Measurements from ENCODE around the gene PTPRM. TPM values are rescaled to one million over a fixed set of nuclear protein-coding genes. Genes with fewer than 3 reads are reported as not detected.

The PTPRM gene
- total RNA-seq, 1 donor from 2014 or later, result 63.2 TPM

DNA sequence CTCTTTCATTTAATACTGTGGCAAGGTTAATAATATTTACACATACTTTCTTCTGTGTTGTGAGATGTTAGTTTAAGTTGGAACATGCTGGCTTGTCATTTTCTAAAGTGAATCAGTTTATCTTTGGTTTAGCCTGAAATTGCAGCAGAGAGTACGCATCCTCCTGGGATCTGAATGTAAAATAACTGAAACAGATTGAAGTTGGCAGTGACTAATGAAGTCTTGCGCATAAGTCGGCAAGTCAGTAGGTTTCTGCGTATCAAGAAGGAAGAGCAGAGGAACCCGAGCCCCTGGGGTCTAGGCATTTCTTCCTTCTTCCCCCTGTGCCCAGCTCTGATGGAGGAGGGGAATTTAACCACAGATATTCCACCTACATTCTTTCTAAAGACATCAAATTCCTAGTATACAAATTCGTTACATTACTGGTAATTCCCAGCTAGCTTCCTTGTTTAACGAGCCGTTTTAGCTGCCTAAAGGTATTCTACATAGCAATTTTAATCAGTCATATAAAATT is 650.0 kb downstream of the PTPRM start:
- TF ChIP-seq, protein P1, sequence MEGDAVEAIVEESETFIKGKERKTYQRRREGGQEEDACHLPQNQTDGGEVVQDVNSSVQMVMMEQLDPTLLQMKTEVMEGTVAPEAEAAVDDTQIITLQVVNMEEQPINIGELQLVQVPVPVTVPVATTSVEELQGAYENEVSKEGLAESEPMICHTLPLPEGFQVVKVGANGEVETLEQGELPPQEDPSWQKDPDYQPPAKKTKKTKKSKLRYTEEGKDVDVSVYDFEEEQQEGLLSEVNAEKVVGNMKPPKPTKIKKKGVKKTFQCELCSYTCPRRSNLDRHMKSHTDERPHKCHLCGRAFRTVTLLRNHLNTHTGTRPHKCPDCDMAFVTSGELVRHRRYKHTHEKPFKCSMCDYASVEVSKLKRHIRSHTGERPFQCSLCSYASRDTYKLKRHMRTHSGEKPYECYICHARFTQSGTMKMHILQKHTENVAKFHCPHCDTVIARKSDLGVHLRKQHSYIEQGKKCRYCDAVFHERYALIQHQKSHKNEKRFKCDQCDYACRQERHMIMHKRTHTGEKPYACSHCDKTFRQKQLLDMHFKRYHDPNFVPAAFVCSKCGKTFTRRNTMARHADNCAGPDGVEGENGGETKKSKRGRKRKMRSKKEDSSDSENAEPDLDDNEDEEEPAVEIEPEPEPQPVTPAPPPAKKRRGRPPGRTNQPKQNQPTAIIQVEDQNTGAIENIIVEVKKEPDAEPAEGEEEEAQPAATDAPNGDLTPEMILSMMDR (conservative IDR thresholded peaks at IDR 0.05; ENCODE audit: low read depth, low read length), result no peak
- H3K4me3 ChIP-seq (ENCODE audit: low read depth, low read length), result no peak overlapping the region

DNA sequence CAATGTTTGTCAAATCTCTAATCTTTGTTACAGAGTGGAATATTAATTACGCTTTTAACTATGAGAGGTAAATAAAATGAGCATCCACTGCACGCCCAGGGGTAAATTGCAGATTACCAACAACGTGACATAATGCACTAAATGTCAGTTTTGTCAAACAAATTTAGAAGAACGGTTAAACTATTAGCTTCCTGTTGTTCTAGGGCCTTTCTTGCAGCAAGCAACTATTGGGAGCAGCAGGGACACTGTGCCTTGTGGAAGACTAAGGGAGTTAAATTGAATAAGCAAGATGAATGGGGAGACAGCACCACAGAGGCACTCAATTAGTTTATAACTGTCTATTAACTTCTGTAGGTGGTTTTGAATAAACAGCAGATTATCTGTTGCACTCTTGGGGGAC is 651.1 kb downstream of the PTPRM start:
- TF ChIP-seq, protein P1 (conservative IDR thresholded peaks at IDR 0.05; ENCODE audit: low read depth, low read length), result no peak
- H3K4me3 ChIP-seq (ENCODE audit: low read depth, low read length), result no peak overlapping the region
- DNase-seq (ENCODE audit: low read depth), result no peak

More for the DNA sequence above, 650.0 kb downstream of the PTPRM start:
- no peak for DNase-seq (ENCODE audit: low read depth)

GRCh38 chr18:8221452-8221851 is 654.3 kb downstream of the PTPRM start:
- no peak for DNase-seq (ENCODE audit: low read depth)
- TF ChIP-seq, protein P1 (conservative IDR thresholded peaks at IDR 0.05; ENCODE audit: low read depth, low read length), result no peak
- H3K4me3 ChIP-seq (ENCODE audit: low read depth, low read length), result no peak overlapping the region

GRCh38 chr18:8224576-8224975 is 657.5 kb downstream of the PTPRM start:
- DNase-seq (ENCODE audit: low read depth), result no peak
- TF ChIP-seq, protein P1 (conservative IDR thresholded peaks at IDR 0.05; ENCODE audit: low read depth, low read length), result no peak
- no peak overlapping the region for H3K4me3 ChIP-seq (ENCODE audit: low read depth, low read length)

DNA sequence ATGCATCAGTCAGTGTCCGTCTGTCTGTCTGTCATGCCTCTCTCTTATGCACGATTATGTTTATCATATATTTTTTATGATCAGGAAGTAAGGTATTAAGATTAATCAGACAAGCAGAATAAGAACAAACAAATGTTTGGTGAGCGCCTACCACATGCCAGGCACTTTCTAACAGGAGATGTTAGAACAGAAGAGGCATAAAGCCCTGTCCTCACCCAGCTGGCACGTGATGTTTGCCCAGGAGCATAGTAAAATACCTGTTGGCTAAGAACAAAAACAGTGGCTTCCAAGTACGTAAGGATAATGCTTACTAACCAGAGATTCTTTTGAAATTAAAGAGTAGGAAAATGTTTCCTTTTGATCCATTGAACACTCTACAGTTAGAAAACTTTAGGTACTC is 661.9 kb downstream of the PTPRM start:
- TF ChIP-seq, protein P1 (conservative IDR thresholded peaks at IDR 0.05; ENCODE audit: low read depth, low read length), result no peak
- no peak for DNase-seq (ENCODE audit: low read depth)
- no peak overlapping the region for H3K4me3 ChIP-seq (ENCODE audit: low read depth, low read length)

GRCh38 chr18:8229787-8230186 is 662.7 kb downstream of the PTPRM start:
- TF ChIP-seq, protein P1 (conservative IDR thresholded peaks at IDR 0.05; ENCODE audit: low read depth, low read length), result no peak
- no peak for DNase-seq (ENCODE audit: low read depth)
- no peak overlapping the region for H3K4me3 ChIP-seq (ENCODE audit: low read depth, low read length)

- TF ChIP-seq, protein P1 (conservative IDR thresholded peaks at IDR 0.05; ENCODE audit: low read depth, low read length), result no peak
- H3K4me3 ChIP-seq (ENCODE audit: low read depth, low read length), result no peak overlapping the region
- DNase-seq (ENCODE audit: low read depth), result no peak
These were observed 664.2 kb downstream of the PTPRM start for GRCh38 chr18:8231316-8231715.
